K562 (cell line): Measurements from ENCODE around the gene YTHDC2. TPM values are rescaled to one million over a fixed set of nuclear protein-coding genes. Genes with fewer than 3 reads are reported as not detected.
A peak's percentile ranks its signal among the peaks of the same experiment; 100 is the strongest.

Experiments used
- ATAC-seq: fragments of 200-7000 bp; cut with Tn5 transposase; 3 replicates; pipeline ENCODE4 v1.9.1; 2020; ENCODE audit warnings: moderate library complexity
- BruUV-seq: library from RNA; stranded (reverse); fragments of 400-500 nt; replicated peaks from 2 replicates; lab custom pipeline; 2021; lab: Mats Ljungman, UMichigan
- CTCF ChIA-PET: fragments of 300-600 bp; formaldehyde crosslinking; extraction: SDS; loops from one replicate; lab custom pipeline; 2021; ENCODE audit warnings: low intra/inter-chr PET ratio; lab: Yijun Ruan, JAX
- POLR2A ChIA-PET: fragments of 300-600, 350-650 bp; sonication (Branson Sonifier 250); formaldehyde crosslinking; extraction: SDS; loops from one replicate; lab custom pipeline; 2021; ENCODE audit warnings: antibody characterized with exemption, inconsistent platforms; lab: Yijun Ruan, JAX
- DNase-seq, 4 experiments: peaks; one replicate each; pipeline versions ENCODE4 v3.0.0 to v3.0.0-alpha.2; 2011 to 2018; ENCODE audit warnings: low spot score in 3 of 4, mixed read lengths in 3 of 4; ENCODE audit errors: extremely low read depth in 1 of 4
- FAIRE-seq: peaks from 2 replicates; lab custom pipeline; 2011; peaks lifted over from hg19 to GRCh38; lab: Jason Lieb, UNC
- H2AFZ ChIP-seq: 2 replicates; pipeline ENCODE4 v1.6.0; 2011; ENCODE audit warnings: low read depth, low read length, control low read depth, inconsistent platforms
- H3K27ac ChIP-seq: fragments of 200-600 bp; 3 replicates; pipeline ENCODE4 v1.8.0; 2011; ENCODE audit warnings: low read depth, mild to moderate bottlenecking, control low read depth, inconsistent platforms, low read length, moderate library complexity, mixed read lengths; ENCODE audit errors: extremely low read depth
- H3K27me3 ChIP-seq, 2 experiments: fragments of 300-600 bp in 1 of 2; 2 replicates in 1 of 2; 3 replicates in 1 of 2; pipeline versions ENCODE4 v1.6.0 to v1.8.0; 2011; ENCODE audit warnings: inconsistent platforms in 2 of 2, low read length in 2 of 2, mild to moderate bottlenecking in 1 of 2, mixed read lengths in 1 of 2, moderate library complexity in 1 of 2; ENCODE audit not compliant: control insufficient read depth in 2 of 2, insufficient read depth in 2 of 2
- H3K36me3 ChIP-seq: fragments of 300-600 bp; 3 replicates; pipeline ENCODE4 v1.8.0; 2011; ENCODE audit warnings: mild to moderate bottlenecking, low read length, inconsistent platforms; ENCODE audit not compliant: control insufficient read depth, insufficient read depth
- H3K4me1 ChIP-seq, 2 experiments: fragments of 200-600 bp in 1 of 2; replicated peaks in 1 of 2; 2 replicates in 1 of 2; 3 replicates in 1 of 2; pipeline versions ENCODE4 v1.5.1 to v1.8.0; 2011; ENCODE audit warnings: inconsistent platforms in 2 of 2, low read length in 2 of 2, mild to moderate bottlenecking in 1 of 2, mixed read lengths in 1 of 2, moderate library complexity in 1 of 2; ENCODE audit not compliant: control insufficient read depth in 2 of 2, insufficient read depth in 2 of 2
- H3K4me2 ChIP-seq: 2 replicates; pipeline ENCODE4 v1.6.1; 2011; ENCODE audit warnings: low read length, control low read depth, inconsistent platforms, mixed read lengths; ENCODE audit not compliant: insufficient read depth
- H3K4me3 ChIP-seq: fragments of 200-600 bp; sonication (generic), shearing (Covaris generic); 2 replicates; pipeline ENCODE4 v1.5.1; 2016; ENCODE audit warnings: control low read depth, inconsistent platforms
- H3K79me2 ChIP-seq: fragments of 200-600 bp; 3 replicates; pipeline ENCODE4 v1.8.0; 2011; ENCODE audit warnings: low read length, inconsistent platforms; ENCODE audit not compliant: control insufficient read depth, insufficient read depth
- H3K9ac ChIP-seq, 2 experiments: 2 replicates each; pipeline versions ENCODE4 v1.6.0 to v1.6.1; 2011; ENCODE audit warnings: low read depth in 2 of 2, low read length in 2 of 2, control low read depth in 1 of 2, inconsistent platforms in 1 of 2, mild to moderate bottlenecking in 1 of 2, mixed read lengths in 1 of 2; ENCODE audit not compliant: insufficient read depth in 1 of 2
- H3K9me1 ChIP-seq: one replicate; pipeline ENCODE4 v1.6.0; 2011; ENCODE audit warnings: inconsistent platforms, mild to moderate bottlenecking, low read length, moderate library complexity; ENCODE audit not compliant: control insufficient read depth, insufficient read depth
- H3K9me3 ChIP-seq: replicated peaks from 2 replicates; pipeline ENCODE4 v1.5.1; 2011; ENCODE audit warnings: low read depth, low read length, inconsistent platforms; ENCODE audit not compliant: control insufficient read depth, insufficient read depth
- H4K20me1 ChIP-seq: replicated peaks from 2 replicates; pipeline ENCODE4 v1.6.1; 2011; ENCODE audit warnings: low read length, inconsistent platforms, mixed read lengths; ENCODE audit not compliant: control insufficient read depth, insufficient read depth
- BACH1 ChIP-seq: fragments of 200-800 bp; sonication (Bioruptor generic); IDR thresholded peaks from 2 replicates; pipeline ENCODE4 v1.6.1; 2016; ENCODE audit warnings: missing genetic modification characterization, missing compliant biosample characterization
- CBFA2T2 ChIP-seq: fragments of 450-650 bp; conservative IDR thresholded peaks from 2 replicates; pipeline ENCODE4 v1.6.1; 2017; ENCODE audit warnings: mild to moderate bottlenecking
- CCAR2 ChIP-seq: fragments of 200-400 bp; formaldehyde crosslinking; IDR thresholded peaks from 2 replicates; pipeline ENCODE4 v1.6.1; 2017; ENCODE audit warnings: mild to moderate bottlenecking, low read depth, low read length
- HLTF ChIP-seq: fragments of 450-650 bp; IDR thresholded peaks from 2 replicates; pipeline ENCODE4 v1.6.1; 2016
- JUND ChIP-seq, 2 experiments: IDR thresholded peaks; 2 replicates in 1 of 2; 3 replicates in 1 of 2; pipeline ENCODE4 v1.6.1; 2011; ENCODE audit warnings: borderline replicate concordance in 2 of 2, low read depth in 2 of 2, low read length in 2 of 2, improper control_type of control experiment in 1 of 2, missing biosample characterization in 1 of 2, missing genetic modification characterization in 1 of 2, missing genetic modification reagents in 1 of 2
- NELFE ChIP-seq: IDR thresholded peaks from 2 replicates; pipeline ENCODE4 v1.6.1; 2011; ENCODE audit warnings: mild to moderate bottlenecking; ENCODE audit not compliant: insufficient read depth, insufficient read length
- NFATC3 ChIP-seq: fragments of 450-650 bp; IDR thresholded peaks from 2 replicates; pipeline ENCODE4 v1.6.1; 2017; ENCODE audit warnings: mild to moderate bottlenecking
- NFIC ChIP-seq: fragments of 450-650 bp; IDR thresholded peaks from 2 replicates; pipeline ENCODE4 v1.6.1; 2017; ENCODE audit warnings: mild to moderate bottlenecking, inconsistent platforms
- NFIX ChIP-seq: fragments of 250-450 bp; sonication (Bioruptor Pico); IDR thresholded peaks from 2 replicates; pipeline ENCODE4 v1.4.0; 2020; ENCODE audit warnings: low read depth, mild to moderate bottlenecking, moderate library complexity
- SMAD1 ChIP-seq: fragments of 150-350 bp; IDR thresholded peaks from 2 replicates; pipeline ENCODE4 v1.6.1; 2014; ENCODE audit warnings: low read length, low read depth; ENCODE audit not compliant: partially characterized antibody
- ZC3H11A ChIP-seq: IDR thresholded peaks from 2 replicates; pipeline ENCODE4 v1.6.1; 2012; ENCODE audit warnings: low read depth, low read length, improper control_type of control experiment
- ZNF444 ChIP-seq: fragments of 250-450 bp; sonication (Bioruptor Pico); IDR thresholded peaks from 2 replicates; pipeline ENCODE4 v1.4.0; 2020; ENCODE audit warnings: mild to moderate bottlenecking, moderate library complexity
- WGBS: fragments of 100-300 bp; shearing (Covaris generic); methylation state at CpG from one replicate; pipeline ENCODE4 v1.1.6; 2016; ENCODE audit warnings: low coverage, mixed read lengths; ENCODE audit not compliant: insufficient coverage; ENCODE audit errors: missing lambda C conversion rate; 5-methylcytosine and 5-hydroxymethylcytosine counted together
- in situ Hi-C: fragments of 300-500 bp; cut with MboI; formaldehyde crosslinking; loops from 4 replicates; pipeline ENCODE4 v1.15.0; 2018; ENCODE audit warnings: inconsistent platforms, mixed read lengths
- intact Hi-C: fragments of 100-400 bp; cut with micrococcal nuclease; formaldehyde crosslinking; loops from 2 replicates; pipeline ENCODE4 v1.14.2; 2022
- polyA plus RNA-seq, 8 experiments: library from polyadenylated mRNA; depleted of rRNA in 4 of 8; stranded (reverse) in 5 of 8; unstranded in 3 of 8; fragments of >200 nt; fragmentation: Nextera tagmentation in 2 of 8; fragmentation: Illumina TruSeq in 1 of 8; extraction: Ambion mirVana in 2 of 8; extraction: Trizol in 1 of 8; gene quantifications; 2 replicates each; pipeline versions ENCODE4 v1.2.1 to v1.2.3, GENCODE V29; 2011 to 2014; ENCODE audit warnings: inconsistent platforms in 1 of 8, missing spikeins in 1 of 8
- total RNA-seq, 7 experiments: library from RNA; depleted of rRNA in 6 of 7; stranded (reverse); fragments of >200 nt in 6 of 7; fragmentation: Illumina TruSeq in 2 of 7; extraction: Trizol in 2 of 7; gene quantifications; 2 replicates each; pipeline versions ENCODE4 v1.2.1 to v1.2.3, GENCODE V29; 2011 to 2021; ENCODE audit warnings: low replicate concordance in 1 of 7

Gene YTHDC2
- total and polyA plus RNA-seq, 9 of the 15 experiments (the other 6 are each of a cell fraction or from before 2014, with no cell fraction given) = 2.7 to 21.6 (median 15.9) TPM

GRCh38 chr5:113478691-113479090, 34.8 kb upstream of the YTHDC2 start:
- CTCF ChIA-PET = no interaction called here

GRCh38 chr5:113480243-113480642, 33.3 kb upstream of the YTHDC2 start:
- no peak for TF ChIP-seq NFATC3
- no peak for TF ChIP-seq HLTF
- peak; percentile 29 for TF ChIP-seq SMAD1
- TF ChIP-seq NFIC = peak; percentile 98
- no peak for TF ChIP-seq ZC3H11A
- TF ChIP-seq CCAR2 = no peak
- peak; percentile 90 for TF ChIP-seq NFIX (CRISPR knock-in tag)
- TF ChIP-seq NELFE = no peak
- no peak for TF ChIP-seq ZNF444
- no peak for TF ChIP-seq JUND (IDR thresholded peaks at IDR 0.05; ENCODE audit: borderline replicate concordance, low read depth, low read length)
- no peak for TF ChIP-seq JUND (tag; IDR thresholded peaks at IDR 0.05; ENCODE audit: borderline replicate concordance, low read depth, low read length)
- Histone ChIP-seq H3K9me3 (no peaks in the 10 kb centered on the region), H4K20me1 (no peaks in the 10 kb centered on the region), H3K4me3 (no peak overlapping the region), H3K27ac (no peak overlapping the region), H3K9ac (no peak overlapping the region), H3K4me2 (no peak overlapping the region), H2AFZ (no peak overlapping the region), H3K4me1 (no peaks in the 10 kb centered on the region), H3K27me3 (no peaks in the 10 kb centered on the region; a peak in 2 of 5 replicates), H3K9me1 (no peaks in the 10 kb centered on the region), H3K79me2 (no peaks in the 10 kb centered on the region), H3K36me3 (no peaks in the 10 kb centered on the region)
- ChIA-PET CTCF (no interaction called here), POLR2A (no interaction called here)
- BruUV-seq = no TSS peak
- ATAC-seq (no peak), FAIRE-seq (no peak), DNase-seq (no peak)
- intact Hi-C loops (no loop called here), in situ Hi-C loops (no loop called here)
- 5% methylated on average over 5 of the region's 5 CpGs for WGBS

More at GRCh38 chr5:113478691-113479090, 34.8 kb upstream of the YTHDC2 start:
- H3K27ac ChIP-seq = no peak overlapping the region
- no peak for FAIRE-seq
- no peak for DNase-seq
- H3K4me1 ChIP-seq = no peaks in the 10 kb centered on the region; a peak in 2 of 5 replicates
- H4K20me1 ChIP-seq = no peaks in the 10 kb centered on the region
- no peaks in the 10 kb centered on the region for H3K9me3 ChIP-seq
- no peaks in the 10 kb centered on the region for H3K36me3 ChIP-seq
- POLR2A ChIA-PET = no interaction called here
- no peak overlapping the region for H2AFZ ChIP-seq
- intact Hi-C loops = no loop called here
- no peaks in the 10 kb centered on the region for H3K27me3 ChIP-seq
- no TSS peak for BruUV-seq
- in situ Hi-C loops = no loop called here
- 0% methylated on average over 3 of the region's 3 CpGs for WGBS
- H3K79me2 ChIP-seq = no peaks in the 10 kb centered on the region
- H3K9me1 ChIP-seq = no peaks in the 10 kb centered on the region
- TF ChIP-seq CBFA2T2 (0 out of 2 replicates have a peak, but pooled peaks have one; percentile 7), BACH1 (tag) (no peak)
- no peak overlapping the region for H3K9ac ChIP-seq
- H3K4me2 ChIP-seq = no peak overlapping the region
- no peak for ATAC-seq
- H3K4me3 ChIP-seq = no peak overlapping the region
